ENCODE measurements around the gene PDGFA.

DNA sequence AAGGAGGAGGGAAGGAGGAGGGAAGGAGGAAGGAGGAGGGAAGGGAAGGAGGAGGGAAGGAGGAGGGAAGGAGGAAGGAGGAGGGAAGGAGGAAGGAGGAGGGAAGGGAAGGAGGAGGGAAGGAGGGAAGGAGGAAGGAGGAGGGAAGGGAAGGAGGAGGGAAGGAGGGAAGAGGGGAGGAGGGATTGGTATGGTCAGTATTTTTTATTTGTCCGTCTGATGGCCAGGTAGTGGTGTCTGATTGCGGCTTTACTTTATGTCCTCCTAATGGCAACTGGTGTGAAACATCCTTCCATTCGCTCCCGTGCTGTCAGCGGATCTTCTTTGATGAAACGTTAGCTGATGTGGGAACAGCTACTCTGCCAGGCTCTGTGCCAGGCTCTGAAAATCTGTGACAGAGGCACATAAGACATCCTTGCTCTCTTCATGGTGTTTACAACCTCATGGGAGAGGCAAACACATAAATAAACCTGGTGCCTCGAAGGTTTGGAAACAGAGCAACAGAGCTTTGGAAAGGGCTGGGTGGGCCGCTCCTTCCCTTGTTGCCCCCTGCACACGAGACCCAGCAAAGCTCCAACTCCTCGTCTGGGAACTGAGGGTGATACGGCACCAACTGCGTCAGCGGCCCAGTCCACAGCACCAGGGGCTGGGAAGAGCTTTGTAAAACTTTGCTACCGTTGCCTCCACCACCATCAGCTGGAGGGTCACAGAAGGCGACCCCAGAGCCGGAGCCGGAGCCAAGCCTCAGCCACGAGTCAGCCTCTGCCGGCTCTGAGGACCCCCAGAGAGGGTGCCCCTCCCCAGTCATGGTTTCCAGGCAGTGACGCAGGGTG, 40.3 kb downstream of the PDGFA start:
- TF ChIP-seq POLR2A (IDR thresholded peaks at IDR 0.05) (no peak), CTCF (IDR thresholded peaks at IDR 0.05) (no peak)
